Upper lobe of left lung (tissue), 6 donors: ENCODE results near the gene MTERF2. TPM values are rescaled to one million over a fixed set of nuclear protein-coding genes. Genes with fewer than 3 reads are reported as not detected.
A peak's percentile ranks its signal among the peaks of the same experiment; 100 is the strongest.
"Not testable (repeated sequence)": the region's sequence is repeated elsewhere in the genome, so short reads cannot be mapped to it uniquely, and the experiment has no call there.

Experiments
- ATAC-seq, 2 donors: fragments of 200-7000 bp; cut with Tn5 transposase; one replicate each; pipeline ENCODE4 v1.9.1; 2022; ENCODE audit warnings: mild to moderate bottlenecking in 2 of 2, moderate library complexity in 2 of 2; ENCODE audit not compliant: low FRiP score in 2 of 2
- DNase-seq, 2 donors: peaks; one replicate each; pipeline ENCODE4 v3.0.0-alpha.2; 2019 to 2020
- H3K27ac ChIP-seq, 4 donors: fragments of 200-600 bp; sonication (generic); one replicate each; pipeline ENCODE4 v1.5.1; 2016 to 2019
- H3K27me3 ChIP-seq, 4 donors: fragments of 200-600 bp; sonication (generic); one replicate each; pipeline ENCODE4 v1.5.1; 2017 to 2019
- H3K36me3 ChIP-seq, 4 donors: fragments of 200-600 bp; sonication (generic); one replicate each; pipeline ENCODE4 v1.5.1; 2016 to 2019
- H3K4me1 ChIP-seq, 4 donors: fragments of 200-600 bp; sonication (generic); one replicate each; pipeline ENCODE4 v1.5.1; 2018 to 2019
- H3K4me3 ChIP-seq, 4 donors: fragments of 200-600 bp; sonication (generic); one replicate each; pipeline ENCODE4 v1.5.1; 2017 to 2019; ENCODE audit warnings: mild to moderate bottlenecking in 2 of 4, moderate library complexity in 1 of 4
- H3K9me3 ChIP-seq, 4 donors: fragments of 200-600 bp; sonication (generic); one replicate each; pipeline ENCODE4 v1.5.1; 2018 to 2019
- EP300 ChIP-seq, 4 donors: sonication (generic); formaldehyde crosslinking; IDR thresholded peaks; one replicate each; pipeline ENCODE4 v1.5.1; 2017; ENCODE audit warnings: antibody characterized with exemption in 4 of 4, control low read depth in 2 of 4
- POLR2A ChIP-seq, 4 donors: fragments of 450-650 bp; IDR thresholded peaks; one replicate each; pipeline ENCODE4 v1.5.1; 2016 to 2017; ENCODE audit warnings: antibody characterized with exemption in 4 of 4, mild to moderate bottlenecking in 2 of 4
- POLR2AphosphoS5 ChIP-seq, 2 donors: sonication (generic); formaldehyde crosslinking; IDR thresholded peaks; one replicate each; pipeline ENCODE4 v1.5.1; 2017; ENCODE audit warnings: antibody characterized with exemption in 2 of 2
- WGBS, 2 donors: methylation state at CpG; one replicate each; pipeline ENCODE4 v1.1.5; 2017 to 2018; 5-methylcytosine and 5-hydroxymethylcytosine counted together
- total RNA-seq, 6 donors: library from RNA; depleted of rRNA in 4 of 6; stranded (reverse); fragments of >200 nt in 4 of 6; gene quantifications; one replicate each; pipeline versions ENCODE4 v1.1.0 to v1.2.1, GENCODE V29; 2016 to 2021
- TF ChIP-seq, protein P1 (sequence below), 6 experiments: fragments of 450-650 bp in 4 of 6; fragments of 200-600 bp in 2 of 6; sonication (generic) in 2 of 6; IDR thresholded peaks; one replicate each; pipeline ENCODE4 v1.5.1; 2016 to 2019; ENCODE audit warnings: antibody characterized with exemption in 6 of 6
- donor health status: DM: no; HTN: no; CAD: no; lungs with moderate emphysema.
- donor health status: DM: no; HTN: yes; CAD: no; lungs with severe emphysema.

MTERF2 gene
- total RNA-seq, 6 donors from 2014 or later: 6.4 to 34.8 (median 13.6) TPM

GRCh38 chr12:107011519-107011918 lies 24.6 kb upstream of the MTERF2 start:
- 91% methylated on average over 2 of the region's 2 CpGs for WGBS, 2 donors
- H3K36me3 ChIP-seq: no peaks in the 10 kb centered on the region
- H3K4me1 ChIP-seq: no peaks in the 10 kb centered on the region
- H3K9me3 ChIP-seq: no peaks in the 10 kb centered on the region
- H3K27me3 ChIP-seq: no peaks in the 10 kb centered on the region
- no peak for ATAC-seq
- H3K4me3 ChIP-seq: no peak overlapping the region
- no peak for DNase-seq
- TF ChIP-seq EP300 (IDR thresholded peaks at IDR 0.05): no peak
- H3K27ac ChIP-seq: no peak overlapping the region

DNA sequence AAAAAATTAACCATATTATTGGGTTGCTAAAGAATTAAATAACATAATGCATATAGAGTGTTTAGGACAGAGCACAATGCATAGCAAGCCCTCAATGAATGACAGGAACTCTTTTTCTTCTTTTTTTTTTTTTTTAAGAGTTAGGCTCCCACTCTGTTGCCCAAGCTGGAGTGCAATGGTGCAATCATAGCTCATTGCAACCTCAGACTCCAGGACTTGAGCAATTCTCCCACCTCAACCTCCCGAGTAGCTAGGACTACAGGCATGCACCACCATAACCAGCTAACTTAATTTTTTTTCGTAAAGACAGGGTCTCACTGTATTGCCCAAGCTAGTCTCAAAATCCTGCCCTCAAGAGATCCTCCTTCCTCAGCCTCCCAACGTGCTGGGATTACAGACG lies 20.5 kb upstream of the MTERF2 start:
- DNase-seq: no peak
- TF ChIP-seq POLR2A (IDR thresholded peaks at IDR 0.05) (no peak), POLR2AphosphoS5 (IDR thresholded peaks at IDR 0.05) (no peak), EP300 (IDR thresholded peaks at IDR 0.05) (no peak)
- TF ChIP-seq, protein P1, sequence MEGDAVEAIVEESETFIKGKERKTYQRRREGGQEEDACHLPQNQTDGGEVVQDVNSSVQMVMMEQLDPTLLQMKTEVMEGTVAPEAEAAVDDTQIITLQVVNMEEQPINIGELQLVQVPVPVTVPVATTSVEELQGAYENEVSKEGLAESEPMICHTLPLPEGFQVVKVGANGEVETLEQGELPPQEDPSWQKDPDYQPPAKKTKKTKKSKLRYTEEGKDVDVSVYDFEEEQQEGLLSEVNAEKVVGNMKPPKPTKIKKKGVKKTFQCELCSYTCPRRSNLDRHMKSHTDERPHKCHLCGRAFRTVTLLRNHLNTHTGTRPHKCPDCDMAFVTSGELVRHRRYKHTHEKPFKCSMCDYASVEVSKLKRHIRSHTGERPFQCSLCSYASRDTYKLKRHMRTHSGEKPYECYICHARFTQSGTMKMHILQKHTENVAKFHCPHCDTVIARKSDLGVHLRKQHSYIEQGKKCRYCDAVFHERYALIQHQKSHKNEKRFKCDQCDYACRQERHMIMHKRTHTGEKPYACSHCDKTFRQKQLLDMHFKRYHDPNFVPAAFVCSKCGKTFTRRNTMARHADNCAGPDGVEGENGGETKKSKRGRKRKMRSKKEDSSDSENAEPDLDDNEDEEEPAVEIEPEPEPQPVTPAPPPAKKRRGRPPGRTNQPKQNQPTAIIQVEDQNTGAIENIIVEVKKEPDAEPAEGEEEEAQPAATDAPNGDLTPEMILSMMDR (IDR thresholded peaks at IDR 0.05): no peak
- Histone ChIP-seq H3K36me3 (no peaks in the 10 kb centered on the region), H3K27ac (no peak overlapping the region), H3K4me1 (no peaks in the 10 kb centered on the region), H3K27me3 (no peaks in the 10 kb centered on the region), H3K9me3 (no peaks in the 10 kb centered on the region), H3K4me3 (no peak overlapping the region)
- 85 to 92% methylated on average over 4 of the region's 4 CpGs for whole genome bisulfite sequencing, 2 donors
- no peak for ATAC-seq

DNA sequence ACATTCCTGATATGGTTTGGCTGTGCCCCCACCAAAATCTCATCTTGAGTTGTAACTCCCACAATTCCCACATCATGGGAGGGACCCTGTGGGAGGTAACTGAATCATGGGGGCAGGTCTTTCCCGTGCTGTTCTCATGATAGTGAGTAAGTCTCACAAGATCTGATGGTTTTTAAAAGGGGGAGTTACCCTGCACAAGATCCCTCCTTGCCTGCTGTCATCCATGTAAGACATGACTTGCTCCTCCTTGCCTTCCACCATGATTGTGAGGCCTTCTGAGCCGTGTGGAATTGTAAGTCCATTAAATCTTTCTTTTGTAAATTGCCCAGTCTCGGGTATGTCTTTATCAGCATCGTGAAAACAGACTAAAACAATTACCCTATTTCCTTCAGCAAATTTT lies 15.7 kb upstream of the MTERF2 start:
- 70 to 87% methylated on average over 4 of the region's 4 CpGs for WGBS, 2 donors
- H3K4me3 ChIP-seq, H3K27me3 ChIP-seq, H3K27ac ChIP-seq, H3K9me3 ChIP-seq, ATAC-seq, DNase-seq, H3K4me1 ChIP-seq: not testable (repeated sequence)
- H3K36me3 ChIP-seq: peaks cover 4 to 31% (median 12%) of the 10 kb centered on the region in 4 donors

- ATAC-seq: peak in 1 of 2 donors; percentile 47
- H3K4me3 ChIP-seq: no peak overlapping the region
- H3K4me1 ChIP-seq: peaks cover 0 to 9% (median 0%) of the 10 kb centered on the region in 4 donors
- TF ChIP-seq POLR2A (IDR thresholded peaks at IDR 0.05) (no peak), EP300 (IDR thresholded peaks at IDR 0.05) (no peak), POLR2AphosphoS5 (IDR thresholded peaks at IDR 0.05) (no peak)
- TF ChIP-seq, protein P1 (IDR thresholded peaks at IDR 0.05): no peak
- WGBS, 2 donors: 84 to 93% methylated on average over 6 of the region's 6 CpGs
- H3K27ac ChIP-seq: no peak overlapping the region
- H3K9me3 ChIP-seq: no peaks in the 10 kb centered on the region
- peaks cover 4 to 49% (median 16%) of the 10 kb centered on the region in 4 donors for H3K36me3 ChIP-seq
- no peaks in the 10 kb centered on the region for H3K27me3 ChIP-seq
- DNase-seq: no peak
Measured at GRCh38 chr12:106999446-106999845, 12.5 kb upstream of the MTERF2 start.

DNA sequence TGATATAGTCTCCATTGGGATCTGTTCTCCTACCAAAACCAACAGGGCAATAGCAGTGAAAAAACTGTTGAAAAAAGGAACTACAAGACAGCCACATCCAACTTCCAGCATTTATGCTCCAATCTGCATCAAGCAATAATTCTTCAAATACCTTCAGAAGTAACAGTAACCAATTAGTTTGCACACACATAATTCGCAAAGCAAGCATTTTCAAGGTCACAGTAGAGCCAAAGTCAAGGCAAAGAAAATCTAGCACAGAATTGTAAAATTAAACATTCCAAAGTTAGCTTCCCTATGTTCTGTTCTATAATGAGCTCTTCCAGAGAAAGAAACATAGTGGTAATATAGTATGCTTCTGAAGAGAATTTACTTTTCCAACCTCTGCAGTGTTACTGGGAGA lies 11.0 kb upstream of the MTERF2 start:
- Histone ChIP-seq H3K27ac (no peak overlapping the region), H3K36me3 (peaks cover 4 to 49% (median 16%) of the 10 kb centered on the region in 4 donors), H3K4me3 (no peak overlapping the region), H3K27me3 (no peaks in the 10 kb centered on the region), H3K4me1 (peaks cover 0 to 10% (median 0%) of the 10 kb centered on the region in 4 donors), H3K9me3 (no peaks in the 10 kb centered on the region)
- no peak for ATAC-seq
- WGBS, 2 donors: 96 to 97% methylated on average over 1 of the region's 1 CpG
- no peak for DNase-seq
- TF ChIP-seq POLR2AphosphoS5 (IDR thresholded peaks at IDR 0.05): no peak
- no peak for TF ChIP-seq POLR2A (IDR thresholded peaks at IDR 0.05)
- no peak for TF ChIP-seq EP300 (IDR thresholded peaks at IDR 0.05)
- TF ChIP-seq, protein P1 (IDR thresholded peaks at IDR 0.05): no peak

DNA sequence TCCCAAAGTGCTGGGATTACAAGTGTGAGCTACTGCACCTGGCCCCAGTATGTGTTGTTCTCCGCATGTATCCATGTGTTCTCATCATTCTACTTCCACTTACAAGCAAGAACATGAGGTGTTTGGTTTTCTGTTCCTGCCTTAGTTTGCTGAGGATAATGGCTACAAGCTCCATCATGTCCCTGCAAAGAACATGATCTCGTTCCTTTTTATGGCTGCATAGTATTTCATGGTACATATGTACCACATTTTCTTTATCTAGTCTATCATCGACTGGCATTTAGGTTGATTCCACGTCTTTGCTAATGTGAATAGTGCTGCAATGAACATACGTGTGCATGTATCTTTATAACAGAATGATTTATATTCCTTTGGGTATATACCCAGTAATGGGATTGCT lies 9.2 kb upstream of the MTERF2 start:
- Histone ChIP-seq H3K36me3 (peaks cover 4 to 42% (median 16%) of the 10 kb centered on the region in 4 donors), H3K4me1 (peaks cover 0 to 10% (median 0%) of the 10 kb centered on the region in 4 donors)
- 95 to 98% methylated on average over 5 of the region's 5 CpGs for WGBS, 2 donors
- not testable (repeated sequence) for H3K9me3 ChIP-seq, H3K27me3 ChIP-seq, DNase-seq, ATAC-seq, H3K4me3 ChIP-seq, H3K27ac ChIP-seq
